ENCODE results near the gene RASA3. TPM values are rescaled to one million over a fixed set of nuclear protein-coding genes. Genes with fewer than 3 reads are reported as not detected.
"Not testable (repeated sequence)": the region's sequence is repeated elsewhere in the genome, so short reads cannot be mapped to it uniquely, and the experiment has no call there.

Gene RASA3
- total RNA-seq, 6 experiments from 2014 or later: 3.5 to 7.9 (median 4.6) TPM

- ATAC-seq: peak; percentile 41 to 63 (median 56)
- 54% methylated on average over 15 of the region's 37 CpGs for WGBS (ENCODE audit: insufficient coverage, low coverage, low lambda C conversion rate, missing lambda C conversion rate)
- intact Hi-C loops (cut with DNase I): no loop called here
- Histone ChIP-seq H3K9me3 (no peaks in the 10 kb centered on the region), H3K36me3 (no peaks in the 10 kb centered on the region), H3K4me3 (no peak overlapping the region), H3K27ac (peak overlapping the region; percentile 53 to 85 (median 55)), H3K4me1 (peaks cover 0 to 25% (median 4%) of the 10 kb centered on the region in 4 donors), H3K27me3 (no peaks in the 10 kb centered on the region)
- TF ChIP-seq, protein P1, sequence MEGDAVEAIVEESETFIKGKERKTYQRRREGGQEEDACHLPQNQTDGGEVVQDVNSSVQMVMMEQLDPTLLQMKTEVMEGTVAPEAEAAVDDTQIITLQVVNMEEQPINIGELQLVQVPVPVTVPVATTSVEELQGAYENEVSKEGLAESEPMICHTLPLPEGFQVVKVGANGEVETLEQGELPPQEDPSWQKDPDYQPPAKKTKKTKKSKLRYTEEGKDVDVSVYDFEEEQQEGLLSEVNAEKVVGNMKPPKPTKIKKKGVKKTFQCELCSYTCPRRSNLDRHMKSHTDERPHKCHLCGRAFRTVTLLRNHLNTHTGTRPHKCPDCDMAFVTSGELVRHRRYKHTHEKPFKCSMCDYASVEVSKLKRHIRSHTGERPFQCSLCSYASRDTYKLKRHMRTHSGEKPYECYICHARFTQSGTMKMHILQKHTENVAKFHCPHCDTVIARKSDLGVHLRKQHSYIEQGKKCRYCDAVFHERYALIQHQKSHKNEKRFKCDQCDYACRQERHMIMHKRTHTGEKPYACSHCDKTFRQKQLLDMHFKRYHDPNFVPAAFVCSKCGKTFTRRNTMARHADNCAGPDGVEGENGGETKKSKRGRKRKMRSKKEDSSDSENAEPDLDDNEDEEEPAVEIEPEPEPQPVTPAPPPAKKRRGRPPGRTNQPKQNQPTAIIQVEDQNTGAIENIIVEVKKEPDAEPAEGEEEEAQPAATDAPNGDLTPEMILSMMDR (IDR thresholded peaks at IDR 0.05): no peak
- peak; percentile 32 for TF ChIP-seq POLR2A (IDR thresholded peaks at IDR 0.05)
- DNase-seq: peak; percentile 67 to 81 (median 80)
Observed at GRCh38 chr13:114128624-114129522, 3.5 kb downstream of the RASA3 start.

DNA sequence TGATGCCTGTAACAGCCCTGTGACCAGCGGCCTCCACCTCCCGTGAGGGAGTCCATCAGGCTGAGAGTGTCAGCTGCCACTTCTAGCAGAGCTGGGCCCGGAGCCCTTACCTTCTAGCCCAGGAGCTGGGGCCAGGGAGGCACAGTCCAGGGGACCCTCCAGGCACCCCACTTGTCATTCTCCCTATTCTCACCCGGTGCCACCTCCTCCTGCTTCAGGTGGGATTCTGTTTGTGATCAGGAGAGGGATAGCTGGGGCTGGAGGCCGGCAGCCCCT is 4.1 kb downstream of the RASA3 start:
- Histone ChIP-seq H3K27ac (peak overlapping the region; percentile 53 to 76 (median 55)), H3K9me3 (no peaks in the 10 kb centered on the region), H3K27me3 (no peaks in the 10 kb centered on the region), H3K4me1 (peaks cover 0 to 25% (median 4%) of the 10 kb centered on the region in 4 donors), H3K36me3 (no peaks in the 10 kb centered on the region), H3K4me3 (no peak overlapping the region)
- WGBS (ENCODE audit: insufficient coverage, low coverage, low lambda C conversion rate, missing lambda C conversion rate): no CpG with 5 or more reads among the region's 5 CpGs
- DNase-seq (peak in 1 of 3 donors; percentile 51), ATAC-seq (no peak)
- intact Hi-C loops (cut with DNase I): no loop called here
- no peak for TF ChIP-seq POLR2A (IDR thresholded peaks at IDR 0.05)
- TF ChIP-seq, protein P1 (IDR thresholded peaks at IDR 0.05): no peak

DNA sequence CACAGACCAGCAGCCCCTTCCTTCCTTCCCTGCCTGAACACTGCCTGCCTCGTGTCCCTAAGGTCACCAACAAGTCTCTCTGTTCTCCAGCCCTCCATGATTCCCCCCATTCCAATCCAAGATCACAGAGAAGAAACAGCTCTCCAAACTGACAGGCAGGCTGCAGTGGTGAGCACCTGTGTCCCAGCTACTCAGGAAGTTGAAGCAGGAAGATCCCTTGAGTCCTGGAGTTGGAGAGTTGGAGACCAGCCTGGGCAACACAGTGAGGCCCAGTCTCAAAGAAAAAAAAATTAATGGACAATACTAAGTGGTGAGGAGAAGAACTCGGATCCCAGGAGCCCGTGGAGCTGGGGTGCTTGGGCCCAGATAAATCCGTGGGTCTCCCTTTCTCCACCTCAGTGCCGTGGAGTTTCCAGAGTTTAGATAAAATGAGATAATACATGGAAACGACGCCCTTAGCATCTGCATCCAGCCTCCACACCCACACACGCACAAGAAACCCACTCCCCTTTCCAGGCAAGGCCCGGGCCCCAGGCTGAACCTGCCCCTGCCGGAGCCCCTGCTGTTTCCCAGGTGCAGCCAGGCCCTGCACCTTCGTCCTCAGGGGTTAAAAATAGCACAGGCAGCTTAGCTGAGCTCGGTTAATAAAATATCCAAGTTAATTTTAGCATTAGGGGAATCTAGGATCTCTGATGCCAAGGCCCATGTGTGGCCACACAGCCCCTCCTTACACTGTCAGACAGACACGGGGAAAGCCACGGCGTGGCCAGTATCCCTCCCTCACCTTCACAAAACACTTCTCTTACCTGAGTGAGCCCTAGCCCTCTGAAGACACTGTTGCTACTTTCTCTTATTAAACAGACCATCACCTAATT is 4.7 kb downstream of the RASA3 start:
- DNase-seq: no peak
- Histone ChIP-seq H3K27me3 (no peaks in the 10 kb centered on the region), H3K4me3 (no peak overlapping the region), H3K27ac (peak overlapping the region in 2 of 3 donors; percentile 55 to 76), H3K4me1 (peaks cover 0 to 25% (median 4%) of the 10 kb centered on the region in 4 donors), H3K36me3 (no peaks in the 10 kb centered on the region), H3K9me3 (no peaks in the 10 kb centered on the region)
- 30% methylated on average over 4 of the region's 15 CpGs for WGBS (ENCODE audit: insufficient coverage, low coverage, low lambda C conversion rate, missing lambda C conversion rate)
- intact Hi-C loops (cut with DNase I): no loop called here
- no peak for ATAC-seq
- TF ChIP-seq POLR2A (IDR thresholded peaks at IDR 0.05): no peak
- TF ChIP-seq, protein P1 (IDR thresholded peaks at IDR 0.05): no peak

DNA sequence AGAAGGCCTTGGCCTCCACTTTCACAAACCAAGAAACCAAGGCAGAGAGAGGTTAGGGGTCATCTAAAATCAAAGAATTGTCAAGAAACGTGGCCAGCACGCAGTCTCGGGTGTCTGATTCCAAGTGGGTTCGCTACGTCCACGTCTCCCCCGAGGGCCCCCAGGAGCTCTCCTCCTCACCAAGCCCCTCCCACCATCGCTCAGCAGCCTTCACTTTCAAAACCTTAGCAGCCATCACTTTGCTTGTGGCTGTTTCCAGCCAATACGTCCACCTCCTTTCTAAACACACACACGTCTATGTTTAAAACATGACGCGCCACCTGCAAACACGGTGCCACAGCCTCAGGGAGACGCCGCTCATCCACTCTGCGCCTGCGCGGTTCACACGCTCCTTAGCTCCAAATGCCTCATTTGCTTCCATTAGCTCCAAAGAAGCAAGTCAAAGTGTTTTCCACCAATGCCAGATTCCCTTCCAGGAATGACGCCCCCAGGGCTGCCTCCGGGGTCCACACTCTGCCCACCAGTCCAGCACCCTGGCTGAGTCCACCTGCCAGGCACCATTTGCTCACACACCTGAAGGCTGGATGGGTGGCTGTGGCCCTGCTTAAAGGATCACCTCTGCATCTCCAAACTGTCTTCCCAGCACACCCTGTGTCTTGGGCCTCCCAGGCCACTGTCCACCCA is 5.5 kb downstream of the RASA3 start:
- WGBS (ENCODE audit: insufficient coverage, low coverage, low lambda C conversion rate, missing lambda C conversion rate): 92% methylated on average over 12 of the region's 21 CpGs
- intact Hi-C loops (cut with DNase I): no loop called here
- peak in 2 of 3 donors; percentile 13 to 52 for DNase-seq
- H3K27me3 ChIP-seq: no peaks in the 10 kb centered on the region
- H3K36me3 ChIP-seq: no peaks in the 10 kb centered on the region
- H3K4me3 ChIP-seq: no peak overlapping the region
- TF ChIP-seq POLR2A (IDR thresholded peaks at IDR 0.05): no peak
- TF ChIP-seq, protein P1 (IDR thresholded peaks at IDR 0.05): no peak
- no peak for ATAC-seq
- H3K27ac ChIP-seq: no peak overlapping the region
- H3K4me1 ChIP-seq: peaks cover 0 to 25% (median 4%) of the 10 kb centered on the region in 4 donors
- H3K9me3 ChIP-seq: no peaks in the 10 kb centered on the region

DNA sequence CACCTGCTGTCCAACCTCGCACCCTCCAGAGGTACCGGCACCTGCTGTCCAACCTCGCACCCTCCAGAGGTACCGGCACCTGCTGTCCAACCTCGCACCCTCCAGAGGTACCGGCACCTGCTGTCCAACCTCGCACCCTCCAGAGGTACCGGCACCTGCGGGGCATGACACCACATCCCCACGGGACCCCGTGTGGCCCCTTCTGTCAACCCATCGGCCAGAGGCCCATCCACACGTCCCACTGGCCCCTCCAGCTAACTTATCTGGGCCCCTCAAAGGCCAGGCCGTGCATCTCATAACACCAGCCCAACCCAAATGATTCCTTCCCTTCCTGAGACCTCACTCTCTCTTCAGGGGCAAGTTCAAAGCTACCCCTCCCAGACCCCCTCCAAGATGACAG is 6.3 kb downstream of the RASA3 start:
- peak in 1 of 3 donors; percentile 10 for DNase-seq
- H3K27ac ChIP-seq; H3K4me3 ChIP-seq; ATAC-seq; H3K9me3 ChIP-seq; H3K36me3 ChIP-seq; intact Hi-C loops (cut with DNase I); H3K27me3 ChIP-seq: not testable (repeated sequence)
- WGBS (ENCODE audit: insufficient coverage, low coverage, low lambda C conversion rate, missing lambda C conversion rate): 65% methylated on average over 2 of the region's 14 CpGs
- H3K4me1 ChIP-seq: peaks cover 0 to 19% (median 4%) of the 10 kb centered on the region in 4 donors

Measured in right lobe of liver (tissue), 6 donors.